Measurements from ENCODE around the gene SLC45A3. TPM values are rescaled to one million over a fixed set of nuclear protein-coding genes. Genes with fewer than 3 reads are reported as not detected.

Gene SLC45A3
- total and polyA plus RNA-seq, 5 experiments from 2014 or later = 0.25 to 0.36 TPM; not detected in 3

- Mint-ChIP-seq H3K4me3 (peak overlapping the region in 9 of 10 donors; percentile 51 to 97 (median 64)), H3K4me1 (peaks cover 30 to 82% (median 75%) of the 10 kb centered on the region in 4 donors)
- no peak for ATAC-seq
Measured at GRCh38 chr1:205627956-205628355, 52.4 kb downstream of the SLC45A3 start.

GRCh38 chr1:205626216-205626615 lies 54.1 kb downstream of the SLC45A3 start:
- H3K9me3 Mint-ChIP-seq = no peaks in the 10 kb centered on the region
- peaks cover 0 to 70% (median 9%) of the 10 kb centered on the region in 3 donors for H3K36me3 Mint-ChIP-seq
- POLR2A ChIA-PET = no interaction called here
- no peak for ATAC-seq
- peaks cover 30 to 78% (median 74%) of the 10 kb centered on the region in 4 donors for H3K4me1 Mint-ChIP-seq
- no peak for DNase-seq
- H3K27me3 Mint-ChIP-seq = no peaks in the 10 kb centered on the region
- H3K4me3 Mint-ChIP-seq = peak overlapping the region; percentile 31 to 71 (median 56)
- peak overlapping the region; percentile 18 to 97 (median 76) for H3K27ac Mint-ChIP-seq

More at GRCh38 chr1:205627956-205628355, 52.4 kb downstream of the SLC45A3 start:
- no peak for DNase-seq
- POLR2A ChIA-PET = interaction anchor here (0.7 to 9.1 kb wide), 3 partner anchors 14 to 1071 kb away, joined by 3 to 269 read pairs (median 3); no protein-coding TSS in a partner anchor
- peak overlapping the region in 7 of 10 donors; percentile 15 to 97 (median 83) for H3K27ac Mint-ChIP-seq
- no peaks in the 10 kb centered on the region for H3K27me3 Mint-ChIP-seq
- peaks cover 0 to 57% (median 9%) of the 10 kb centered on the region in 3 donors for H3K36me3 Mint-ChIP-seq
- H3K9me3 Mint-ChIP-seq = no peaks in the 10 kb centered on the region

- peak overlapping the region in 8 of 10 donors; percentile 19 to 85 (median 51) for H3K27ac Mint-ChIP-seq
- peaks cover 29 to 70% (median 67%) of the 10 kb centered on the region in 4 donors for H3K4me1 Mint-ChIP-seq
- H3K36me3 Mint-ChIP-seq = peaks cover 4 to 90% (median 10%) of the 10 kb centered on the region in 3 donors
- peak overlapping the region in 2 of 10 donors; percentile 28 for H3K4me3 Mint-ChIP-seq
- POLR2A ChIA-PET = interaction anchor here (0.5 to 1.4 kb wide), 3 partner anchors 7 to 149 kb away, joined by 3 to 11 read pairs (median 5); no protein-coding TSS in a partner anchor
- ATAC-seq = no peak
- no peaks in the 10 kb centered on the region for H3K27me3 Mint-ChIP-seq
- DNase-seq = no peak
- H3K9me3 Mint-ChIP-seq = no peaks in the 10 kb centered on the region
Measured at GRCh38 chr1:205623646-205624045, 56.7 kb downstream of the SLC45A3 start.

GRCh38 chr1:205620269-205620668 lies 60.0 kb downstream of the SLC45A3 start:
- POLR2A ChIA-PET = interaction anchor here (1.0 kb wide), 1 partner anchor 10 kb away, joined by 5 read pairs; no protein-coding TSS in a partner anchor
- no peak for ATAC-seq
- DNase-seq = no peak
- Mint-ChIP-seq H3K27ac (peak overlapping the region in 9 of 10 donors; percentile 55 to 88 (median 67)), H3K4me1 (peaks cover 20 to 53% (median 42%) of the 10 kb centered on the region in 4 donors), H3K27me3 (no peaks in the 10 kb centered on the region), H3K9me3 (no peaks in the 10 kb centered on the region), H3K4me3 (peak overlapping the region in 2 of 10 donors; percentile 7 to 71), H3K36me3 (peaks cover 4 to 96% (median 14%) of the 10 kb centered on the region in 3 donors)

- DNase-seq (no peak), ATAC-seq (no peak)
- no peaks in the 10 kb centered on the region for H3K27me3 Mint-ChIP-seq
- no peak overlapping the region for H3K4me3 Mint-ChIP-seq
- no peaks in the 10 kb centered on the region for H3K9me3 Mint-ChIP-seq
- peak overlapping the region in 3 of 10 donors; percentile 25 to 61 (median 52) for H3K27ac Mint-ChIP-seq
- H3K36me3 Mint-ChIP-seq = peaks cover 4 to 96% (median 18%) of the 10 kb centered on the region in 3 donors
- peaks cover 18 to 48% (median 38%) of the 10 kb centered on the region in 4 donors for H3K4me1 Mint-ChIP-seq
- POLR2A ChIA-PET = no interaction called here
Measured at GRCh38 chr1:205619376-205619775, 60.9 kb downstream of the SLC45A3 start.

GRCh38 chr1:205616563-205617293 lies 63.6 kb downstream of the SLC45A3 start:
- Mint-ChIP-seq H3K27me3 (no peaks in the 10 kb centered on the region), H3K36me3 (peaks cover 4 to 93% (median 27%) of the 10 kb centered on the region in 3 donors), H3K4me1 (peaks cover 18 to 44% (median 36%) of the 10 kb centered on the region in 4 donors), H3K9me3 (no peaks in the 10 kb centered on the region), H3K4me3 (no peak overlapping the region), H3K27ac (peak overlapping the region in 6 of 10 donors; percentile 15 to 71 (median 48))
- no peak for ATAC-seq
- DNase-seq = no peak
- POLR2A ChIA-PET = interaction anchor here (2.0 kb wide), 1 partner anchor 15 kb away, joined by 5 read pairs; the partner anchor contains the start of gene ELK4

GRCh38 chr1:205615789-205616188 lies 64.5 kb downstream of the SLC45A3 start:
- Mint-ChIP-seq H3K4me3 (no peak overlapping the region), H3K27me3 (no peaks in the 10 kb centered on the region), H3K9me3 (no peaks in the 10 kb centered on the region), H3K27ac (peak overlapping the region in 4 of 10 donors; percentile 26 to 62 (median 36)), H3K36me3 (peaks cover 4 to 96% (median 29%) of the 10 kb centered on the region in 3 donors), H3K4me1 (peaks cover 23 to 51% (median 44%) of the 10 kb centered on the region in 4 donors)
- ATAC-seq (no peak), DNase-seq (no peak)
- POLR2A ChIA-PET = interaction anchor here (2.0 kb wide), 1 partner anchor 16 kb away, joined by 5 read pairs; the partner anchor contains the start of gene ELK4

GRCh38 chr1:205613854-205614412 lies 66.4 kb downstream of the SLC45A3 start:
- no peaks in the 10 kb centered on the region for H3K27me3 Mint-ChIP-seq
- ATAC-seq (no peak), DNase-seq (no peak)
- H3K9me3 Mint-ChIP-seq = no peaks in the 10 kb centered on the region
- peaks cover 22 to 51% (median 46%) of the 10 kb centered on the region in 4 donors for H3K4me1 Mint-ChIP-seq
- peak overlapping the region in 1 of 10 donors; percentile 39 for H3K4me3 Mint-ChIP-seq
- POLR2A ChIA-PET = interaction anchor here (0.6 to 1.0 kb wide), 6 partner anchors 9 to 23 kb away, joined by 3 to 4 read pairs (median 3); partner anchors contain the start of gene ELK4
- peaks cover 0 to 96% (median 26%) of the 10 kb centered on the region in 3 donors for H3K36me3 Mint-ChIP-seq
- peak overlapping the region in 5 of 10 donors; percentile 40 to 62 (median 57) for H3K27ac Mint-ChIP-seq

- no peak for DNase-seq
- H3K4me1 Mint-ChIP-seq = peaks cover 21 to 56% (median 53%) of the 10 kb centered on the region in 4 donors
- H3K9me3 Mint-ChIP-seq = no peaks in the 10 kb centered on the region
- no peaks in the 10 kb centered on the region for H3K27me3 Mint-ChIP-seq
- no peak overlapping the region for H3K4me3 Mint-ChIP-seq
- peaks cover 0 to 93% (median 26%) of the 10 kb centered on the region in 3 donors for H3K36me3 Mint-ChIP-seq
- no peak for ATAC-seq
- H3K27ac Mint-ChIP-seq = peak overlapping the region in 1 of 10 donors; percentile 35
- POLR2A ChIA-PET = interaction anchor here (1.5 kb wide), 1 partner anchor 19 kb away, joined by 4 read pairs; no protein-coding TSS in a partner anchor
Measured at GRCh38 chr1:205612556-205612955, 67.8 kb downstream of the SLC45A3 start.

- Mint-ChIP-seq H3K27ac (peak overlapping the region in 2 of 10 donors; percentile 27 to 56), H3K4me1 (peaks cover 21 to 56% (median 53%) of the 10 kb centered on the region in 4 donors), H3K36me3 (peaks cover 0 to 93% (median 26%) of the 10 kb centered on the region in 3 donors), H3K4me3 (no peak overlapping the region), H3K27me3 (no peaks in the 10 kb centered on the region), H3K9me3 (no peaks in the 10 kb centered on the region)
- ATAC-seq (no peak), DNase-seq (no peak)
- POLR2A ChIA-PET = interaction anchor here (1.5 kb wide), 1 partner anchor 19 kb away, joined by 4 read pairs; no protein-coding TSS in a partner anchor
Measured at GRCh38 chr1:205612104-205612503, 68.2 kb downstream of the SLC45A3 start.

- H3K36me3 Mint-ChIP-seq = peaks cover 0 to 90% (median 20%) of the 10 kb centered on the region in 3 donors
- DNase-seq = no peak
- H3K27ac Mint-ChIP-seq = peak overlapping the region; percentile 3 to 81 (median 60)
- no peaks in the 10 kb centered on the region for H3K9me3 Mint-ChIP-seq
- H3K27me3 Mint-ChIP-seq = no peaks in the 10 kb centered on the region
- POLR2A ChIA-PET = no interaction called here
- H3K4me3 Mint-ChIP-seq = peak overlapping the region in 4 of 10 donors; percentile 14 to 37 (median 24)
- peaks cover 19 to 52% (median 49%) of the 10 kb centered on the region in 4 donors for H3K4me1 Mint-ChIP-seq
- no peak for ATAC-seq
Measured at GRCh38 chr1:205610901-205611466, 69.3 kb downstream of the SLC45A3 start.

GRCh38 chr1:205610036-205610435 lies 70.3 kb downstream of the SLC45A3 start:
- peak overlapping the region in 9 of 10 donors; percentile 5 to 74 (median 57) for H3K27ac Mint-ChIP-seq
- no peak for DNase-seq
- POLR2A ChIA-PET = interaction anchor here (1.6 kb wide), 1 partner anchor 8 kb away, joined by 5 read pairs; no protein-coding TSS in a partner anchor

More at GRCh38 chr1:205610036-205610435, 70.3 kb downstream of the SLC45A3 start:
- Mint-ChIP-seq H3K36me3 (peaks cover 0 to 86% (median 18%) of the 10 kb centered on the region in 3 donors), H3K4me3 (peak overlapping the region in 1 of 10 donors; percentile 19), H3K4me1 (peaks cover 14 to 53% (median 46%) of the 10 kb centered on the region in 4 donors), H3K27me3 (no peaks in the 10 kb centered on the region), H3K9me3 (no peaks in the 10 kb centered on the region)
- no peak for ATAC-seq
